Measurements from ENCODE around the gene DDX11.
"Not testable (repeated sequence)": the region's sequence is repeated elsewhere in the genome, so short reads cannot be mapped to it uniquely, and the experiment has no call there.

Gene DDX11

GRCh38 chr12:31100503-31101208, 27.0 kb downstream of the DDX11 start:
- peak; percentile 42 for DNase-seq

- not testable (repeated sequence) for DNase-seq
These were observed 28.5 kb downstream of the DDX11 start for GRCh38 chr12:31102125-31102524.

- DNase-seq = not testable (repeated sequence)
These were observed 28.9 kb downstream of the DDX11 start for GRCh38 chr12:31102596-31102995.

GRCh38 chr12:31103561-31103975, 29.9 kb downstream of the DDX11 start:
- not testable (repeated sequence) for DNase-seq

GRCh38 chr12:31104220-31104619, 30.6 kb downstream of the DDX11 start:
- not testable (repeated sequence) for DNase-seq

GRCh38 chr12:31104773-31105172, 31.1 kb downstream of the DDX11 start:
- DNase-seq = peak; percentile 42

GRCh38 chr12:31105668-31106067, 32.0 kb downstream of the DDX11 start:
- DNase-seq = no peak

- DNase-seq = peak; percentile 47
These were observed 32.6 kb downstream of the DDX11 start for GRCh38 chr12:31106101-31106803.

- DNase-seq = not testable (repeated sequence)
These were observed 36.1 kb downstream of the DDX11 start for GRCh38 chr12:31109773-31110172.

- DNase-seq = not testable (repeated sequence)
These were observed 36.6 kb downstream of the DDX11 start for GRCh38 chr12:31110263-31110662.

- not testable (repeated sequence) for DNase-seq
These were observed 41.5 kb downstream of the DDX11 start for GRCh38 chr12:31115092-31115601.

GRCh38 chr12:31116846-31117202, 43.2 kb downstream of the DDX11 start:
- DNase-seq = not testable (repeated sequence)

GRCh38 chr12:31117203-31118011, 43.7 kb downstream of the DDX11 start:
- peak; percentile 79 for DNase-seq

- peak; percentile 71 for DNase-seq
These were observed 44.9 kb downstream of the DDX11 start for GRCh38 chr12:31118347-31119191.

GRCh38 chr12:31119192-31119802, 45.6 kb downstream of the DDX11 start:
- no peak for DNase-seq

GRCh38 chr12:31119803-31120211, 46.1 kb downstream of the DDX11 start:
- DNase-seq = no peak

- DNase-seq = no peak
These were observed 46.8 kb downstream of the DDX11 start for GRCh38 chr12:31120392-31121008.

GRCh38 chr12:31121022-31121728, 47.5 kb downstream of the DDX11 start:
- DNase-seq = not testable (repeated sequence)

- no peak for DNase-seq
These were observed 48.8 kb downstream of the DDX11 start for GRCh38 chr12:31122481-31122880.

GRCh38 chr12:31124158-31124557, 50.5 kb downstream of the DDX11 start:
- not testable (repeated sequence) for DNase-seq

- DNase-seq = not testable (repeated sequence)
These were observed 51.5 kb downstream of the DDX11 start for GRCh38 chr12:31125171-31125570.

Measured in activated CD8-positive, alpha-beta memory T cell treated with anti-CD3 and anti-CD28 coated beads, Interleukin-2, amount 50 U/mL, for 48 hours (primary cell).